ENCODE results near the gene MAL.
"Not testable (repeated sequence)": the region's sequence is repeated elsewhere in the genome, so short reads cannot be mapped to it uniquely, and the experiment has no call there.

Gene MAL

DNA sequence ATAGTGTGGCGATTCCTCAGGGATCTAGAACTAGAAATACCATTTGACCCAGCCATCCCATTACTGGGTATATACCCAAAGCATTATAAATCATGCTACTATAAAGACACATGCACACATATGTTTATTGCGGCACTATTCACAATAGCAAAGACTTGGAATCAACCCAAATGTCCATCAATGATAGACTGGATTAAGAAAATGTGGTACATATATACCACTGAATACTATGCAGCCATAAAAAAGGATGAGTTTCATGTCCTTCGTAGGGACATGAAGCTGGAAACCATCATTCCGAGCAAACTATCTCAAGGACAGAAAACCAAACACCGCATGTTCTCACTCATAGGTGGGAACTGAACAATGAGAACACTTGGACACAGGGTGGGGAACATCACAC is 72.8 kb downstream of the MAL start:
- not testable (repeated sequence) for DNase-seq (ENCODE audit: low read depth in 2 of 2)

DNA sequence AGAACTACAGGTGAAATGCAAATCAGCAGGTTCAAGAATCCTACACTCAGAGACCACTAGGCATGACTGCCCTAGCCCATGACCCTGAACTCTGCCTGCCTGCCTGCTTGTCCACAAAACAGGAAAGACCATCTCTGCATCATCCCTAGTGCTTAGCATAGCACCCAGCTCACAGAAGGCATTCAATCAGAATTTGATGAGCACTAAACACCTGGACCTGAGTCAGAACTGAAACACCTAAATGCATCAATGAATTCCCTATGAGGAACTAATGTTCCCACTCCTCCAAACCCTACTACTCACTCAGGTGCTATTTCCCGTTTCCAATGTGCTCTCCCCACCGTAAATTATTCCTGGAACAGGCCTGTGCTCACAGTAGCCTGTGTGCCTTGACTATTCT is 74.4 kb downstream of the MAL start:
- no peak for DNase-seq (ENCODE audit: low read depth in 2 of 2)

All from stimulated activated CD8-positive, alpha-beta memory T cell treated with anti-CD3 and anti-CD28 coated beads, Interleukin-7, amount 100 ng/mL, for 4 hours (primary cell).